ENCODE measurements around the gene ARL8A. TPM values are rescaled to one million over a fixed set of nuclear protein-coding genes. Genes with fewer than 3 reads are reported as not detected.
"Not testable (repeated sequence)": the region's sequence is repeated elsewhere in the genome, so short reads cannot be mapped to it uniquely, and the experiment has no call there.

Gene ARL8A
- total and polyA plus RNA-seq, 4 donors, result 8.4 to 25.7 (median 20.2) TPM

GRCh38 chr1:202143768-202144401 lies 652 bp downstream of the ARL8A start:
- TF ChIP-seq EGR1 (IDR thresholded peaks at IDR 0.05; ENCODE audit: low read depth in 2 of 2) (peak in 1 of 2 donors; percentile 28), YY1 (IDR thresholded peaks at IDR 0.05) (no peak), TAF1 (conservative IDR thresholded peaks at IDR 0.05) (no peak)
- Histone ChIP-seq H3K9me3 (ENCODE audit: control insufficient read depth in 4 of 4, low read length in 3 of 4) (no peaks in the 10 kb centered on the region), H3K27ac (ENCODE audit: low read depth in 1 of 2, low read length in 2 of 2) (peak overlapping the region; percentile 92 to 94), H3K9ac (ENCODE audit: low read depth in 1 of 2, low read length in 2 of 2) (peak overlapping the region; percentile 63 to 84), H3K4me1 (ENCODE audit: control insufficient read depth in 4 of 4, insufficient read depth in 4 of 4, low read length in 3 of 4) (peaks cover 7 to 38% (median 21%) of the 10 kb centered on the region in 4 donors), H3K4me3 (ENCODE audit: low read depth in 1 of 3, low read length in 3 of 3) (peak overlapping the region; percentile 67 to 91 (median 90)), H3K36me3 (ENCODE audit: control insufficient read depth in 4 of 4, insufficient read depth in 3 of 4, low read depth in 1 of 4, low read length in 3 of 4) (peaks cover 0 to under 1% (median 0%) of the 10 kb centered on the region in 4 donors), H3K27me3 (ENCODE audit: control insufficient read depth in 4 of 4, insufficient read depth in 4 of 4, low read length in 3 of 4) (no peaks in the 10 kb centered on the region)
- WGBS, result under 1% methylated on average over 58 of the region's 58 CpGs
- DNase-seq (ENCODE audit: low spot score), result no peak

GRCh38 chr1:202143011-202143767 lies 1.3 kb downstream of the ARL8A start:
- TF ChIP-seq YY1 (IDR thresholded peaks at IDR 0.05) (peak; percentile 82), FOXA1 (IDR thresholded peaks at IDR 0.05) (peak; percentile 40), FOXA2 (IDR thresholded peaks at IDR 0.05) (peak; percentile 37), REST (IDR thresholded peaks at IDR 0.05) (peak; percentile 56), SP1 (IDR thresholded peaks at IDR 0.05) (peak; percentile 86), MAX (IDR thresholded peaks at IDR 0.05) (peak; percentile 94), ZBTB33 (IDR thresholded peaks at IDR 0.05) (no peak), EGR1 (IDR thresholded peaks at IDR 0.05; ENCODE audit: low read depth in 2 of 2) (no peak), HNF4G (IDR thresholded peaks at IDR 0.05) (peak; percentile 78), JUND (IDR thresholded peaks at IDR 0.05) (peak in 1 of 2 donors; percentile 62), GABPA (IDR thresholded peaks at IDR 0.05 in 1 of 2, conservative IDR thresholded peaks at IDR 0.05 in 1 of 2) (peak in 1 of 2 donors; percentile 65), CTCF (IDR thresholded peaks at IDR 0.05; ENCODE audit: low read depth, low read length, missing input control) (no peak), TAF1 (conservative IDR thresholded peaks at IDR 0.05) (no peak), NR2F2 (IDR thresholded peaks at IDR 0.05) (peak; percentile 99), HNF4A (conservative IDR thresholded peaks at IDR 0.05) (peak; percentile 93 to 97), RAD21 (IDR thresholded peaks at IDR 0.05) (no peak), RXRA (IDR thresholded peaks at IDR 0.05) (peak; percentile 99), ATF3 (IDR thresholded peaks at IDR 0.05) (no peak)
- H3K9ac ChIP-seq (ENCODE audit: low read depth in 1 of 2, low read length in 2 of 2), result peak overlapping the region; percentile 63 to 84
- no peaks in the 10 kb centered on the region for H3K9me3 ChIP-seq (ENCODE audit: control insufficient read depth in 4 of 4, low read length in 3 of 4)
- peak overlapping the region; percentile 67 to 91 (median 90) for H3K4me3 ChIP-seq (ENCODE audit: low read depth in 1 of 3, low read length in 3 of 3)
- no peak for DNase-seq (ENCODE audit: low spot score)
- H3K4me1 ChIP-seq (ENCODE audit: control insufficient read depth in 4 of 4, insufficient read depth in 4 of 4, low read length in 3 of 4), result peaks cover 7 to 38% (median 21%) of the 10 kb centered on the region in 4 donors
- WGBS, result 4% methylated on average over 17 of the region's 17 CpGs
- H3K27ac ChIP-seq (ENCODE audit: low read depth in 1 of 2, low read length in 2 of 2), result peak overlapping the region; percentile 92 to 94
- H3K36me3 ChIP-seq (ENCODE audit: control insufficient read depth in 4 of 4, insufficient read depth in 3 of 4, low read depth in 1 of 4, low read length in 3 of 4), result peaks cover 0 to 2% (median 0%) of the 10 kb centered on the region in 4 donors
- no peaks in the 10 kb centered on the region for H3K27me3 ChIP-seq (ENCODE audit: control insufficient read depth in 4 of 4, insufficient read depth in 4 of 4, low read length in 3 of 4)

GRCh38 chr1:202141468-202141867 lies 3.1 kb downstream of the ARL8A start:
- not testable (repeated sequence) for H3K36me3 ChIP-seq (ENCODE audit: control insufficient read depth in 4 of 4, insufficient read depth in 3 of 4, low read depth in 1 of 4, low read length in 3 of 4); H3K9me3 ChIP-seq (ENCODE audit: control insufficient read depth in 4 of 4, low read length in 3 of 4); H3K27me3 ChIP-seq (ENCODE audit: control insufficient read depth in 4 of 4, insufficient read depth in 4 of 4, low read length in 3 of 4); H3K9ac ChIP-seq (ENCODE audit: low read depth in 1 of 2, low read length in 2 of 2); H3K27ac ChIP-seq (ENCODE audit: low read depth in 1 of 2, low read length in 2 of 2); H3K4me3 ChIP-seq (ENCODE audit: low read depth in 1 of 3, low read length in 3 of 3); DNase-seq (ENCODE audit: low spot score)
- peaks cover 7 to 38% (median 22%) of the 10 kb centered on the region in 4 donors for H3K4me1 ChIP-seq (ENCODE audit: control insufficient read depth in 4 of 4, insufficient read depth in 4 of 4, low read length in 3 of 4)
- 98% methylated on average over 3 of the region's 3 CpGs for WGBS
